Skin of body (tissue), 2 donors: ENCODE data around the gene LRRTM3. TPM values are rescaled to one million over a fixed set of nuclear protein-coding genes. Genes with fewer than 3 reads are reported as not detected.

Source experiments
- DNase-seq: peaks from one replicate; lab custom pipeline; 2025; lab: John Stamatoyannopoulos, UW
- total RNA-seq: library from RNA; depleted of rRNA; stranded (reverse); fragments of >200 nt; gene quantifications from one replicate; pipeline ENCODE4 v1.2.3, GENCODE V29; 2014

The LRRTM3 gene
- total RNA-seq, 1 donor from 2014 or later = 1.6 TPM

GRCh38 chr10:66931949-66932343 lies 6.1 kb downstream of the LRRTM3 start:
- DNase-seq = no peak

- no peak for DNase-seq
Observed at GRCh38 chr10:66934711-66935110, 8.9 kb downstream of the LRRTM3 start.

GRCh38 chr10:66940965-66941364 lies 15.1 kb downstream of the LRRTM3 start:
- DNase-seq = no peak

GRCh38 chr10:66941491-66941890 lies 15.7 kb downstream of the LRRTM3 start:
- no peak for DNase-seq

GRCh38 chr10:66942407-66942806 lies 16.6 kb downstream of the LRRTM3 start:
- DNase-seq = no peak

DNA sequence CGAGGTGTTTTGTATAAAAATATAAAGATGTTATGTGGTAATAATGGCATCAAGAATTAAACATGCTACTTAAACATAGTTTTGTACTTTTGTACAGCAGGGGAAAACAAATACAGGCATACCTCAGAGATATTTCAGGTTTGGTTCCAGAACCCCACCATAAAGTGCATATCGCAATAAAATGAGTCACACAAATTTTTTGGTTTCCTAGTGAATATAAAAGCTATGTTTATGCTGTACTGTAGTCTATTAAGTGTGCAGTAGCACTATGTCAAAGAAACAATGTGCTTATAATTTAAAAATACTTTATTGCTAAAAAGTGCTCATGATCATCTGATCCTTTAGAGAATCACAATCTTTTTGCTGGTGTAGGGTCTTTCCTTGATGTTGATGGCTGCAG lies 17.8 kb downstream of the LRRTM3 start:
- no peak for DNase-seq

- no peak for DNase-seq
Observed at GRCh38 chr10:66951896-66952295, 26.1 kb downstream of the LRRTM3 start.

DNA sequence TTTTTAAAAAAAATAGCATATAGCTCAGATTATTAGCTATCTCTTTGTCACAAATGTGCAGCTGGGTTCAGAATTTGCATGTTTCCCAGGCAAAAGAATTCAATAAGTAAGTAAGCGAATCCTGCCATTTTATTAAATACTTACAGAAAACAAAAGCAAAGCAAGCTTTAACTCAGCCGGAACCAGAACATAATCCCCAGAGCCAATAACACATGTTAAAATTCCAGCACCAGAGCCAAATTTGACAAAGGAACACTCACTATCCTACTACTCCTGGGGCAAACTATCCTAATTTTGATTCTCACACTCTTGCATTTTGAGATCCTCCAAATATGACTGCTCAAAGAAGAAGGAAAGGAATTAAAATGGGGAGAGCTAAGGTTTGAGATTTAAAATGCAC lies 32.6 kb downstream of the LRRTM3 start:
- peak; percentile 60 for DNase-seq

GRCh38 chr10:66964946-66965345 lies 39.1 kb downstream of the LRRTM3 start:
- no peak for DNase-seq

DNA sequence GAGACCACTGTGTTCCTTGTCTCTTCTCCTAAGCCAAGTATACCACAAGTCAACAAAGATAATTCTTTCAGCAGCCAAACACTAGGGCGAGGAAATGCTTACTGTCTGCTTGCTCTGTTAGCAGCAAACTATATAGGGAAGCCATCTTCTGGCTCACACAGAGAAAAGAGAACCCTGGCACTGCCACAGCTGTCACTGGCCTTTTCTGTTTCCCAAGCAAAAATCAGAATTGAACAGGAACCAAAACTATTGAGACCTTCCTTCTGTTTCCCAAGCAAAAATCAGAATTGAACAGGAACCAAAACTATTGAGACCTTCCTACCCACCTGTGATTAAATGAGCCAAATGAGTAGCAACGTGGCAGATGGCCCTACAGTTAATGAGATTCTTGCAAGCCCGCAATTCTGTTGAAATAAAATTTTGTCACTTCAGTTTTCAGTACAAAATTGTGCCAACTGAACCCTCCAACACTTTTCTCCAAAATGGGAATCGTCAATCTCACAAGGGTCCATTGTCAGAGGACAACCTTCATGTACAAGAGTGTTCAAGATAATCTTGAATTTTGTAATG lies 54.5 kb downstream of the LRRTM3 start:
- no peak for DNase-seq

DNA sequence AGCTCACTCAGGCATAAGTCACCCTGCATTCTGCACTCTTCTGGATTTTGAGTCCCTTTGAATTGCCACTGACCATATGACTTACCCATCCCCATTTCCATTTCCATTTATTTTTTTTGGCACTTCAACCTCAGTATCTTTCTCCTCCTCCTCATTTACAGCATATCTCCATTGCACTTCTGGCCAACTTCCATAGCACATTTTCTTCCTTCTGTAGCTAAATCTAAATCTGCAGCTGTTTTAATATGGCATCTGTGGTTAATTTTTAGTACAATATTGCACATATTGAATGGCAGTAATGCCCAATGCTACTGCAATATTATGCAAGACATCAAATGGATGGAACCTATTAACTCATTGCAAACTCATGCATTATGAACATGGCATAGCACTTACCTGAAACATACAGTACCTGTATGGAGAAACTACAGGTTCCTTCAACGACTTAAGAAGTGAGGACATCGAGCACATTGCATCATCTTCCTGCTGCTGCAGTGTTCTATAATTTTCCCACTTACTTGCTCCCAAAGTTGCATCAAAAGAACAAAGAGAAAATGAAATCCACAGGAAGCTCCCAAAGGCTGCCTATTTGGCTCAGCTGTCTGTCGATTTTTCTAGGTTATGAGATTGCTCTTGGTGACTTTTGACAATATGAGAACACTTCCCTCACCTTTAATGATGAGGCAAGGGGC lies 55.7 kb downstream of the LRRTM3 start:
- DNase-seq = no peak

GRCh38 chr10:66982053-66982420 lies 56.2 kb downstream of the LRRTM3 start:
- no peak for DNase-seq

GRCh38 chr10:66982792-66983474 lies 57.1 kb downstream of the LRRTM3 start:
- DNase-seq = no peak

DNA sequence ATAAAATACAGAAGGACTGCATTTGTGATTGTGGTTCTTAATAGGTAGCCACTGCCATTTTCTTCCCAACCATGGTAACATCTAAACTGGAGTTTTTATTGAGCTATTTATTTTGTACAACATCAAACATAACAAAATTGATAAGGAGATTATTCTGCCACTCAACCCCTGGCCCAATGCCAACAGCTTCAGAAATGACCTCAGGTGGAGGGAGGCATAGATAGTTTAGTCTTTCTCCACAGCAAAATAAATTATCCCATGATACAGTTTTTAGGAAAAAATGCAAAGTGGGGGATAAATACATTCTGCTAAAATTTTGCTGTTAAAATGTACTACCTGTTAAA lies 57.6 kb downstream of the LRRTM3 start:
- DNase-seq = no peak

DNA sequence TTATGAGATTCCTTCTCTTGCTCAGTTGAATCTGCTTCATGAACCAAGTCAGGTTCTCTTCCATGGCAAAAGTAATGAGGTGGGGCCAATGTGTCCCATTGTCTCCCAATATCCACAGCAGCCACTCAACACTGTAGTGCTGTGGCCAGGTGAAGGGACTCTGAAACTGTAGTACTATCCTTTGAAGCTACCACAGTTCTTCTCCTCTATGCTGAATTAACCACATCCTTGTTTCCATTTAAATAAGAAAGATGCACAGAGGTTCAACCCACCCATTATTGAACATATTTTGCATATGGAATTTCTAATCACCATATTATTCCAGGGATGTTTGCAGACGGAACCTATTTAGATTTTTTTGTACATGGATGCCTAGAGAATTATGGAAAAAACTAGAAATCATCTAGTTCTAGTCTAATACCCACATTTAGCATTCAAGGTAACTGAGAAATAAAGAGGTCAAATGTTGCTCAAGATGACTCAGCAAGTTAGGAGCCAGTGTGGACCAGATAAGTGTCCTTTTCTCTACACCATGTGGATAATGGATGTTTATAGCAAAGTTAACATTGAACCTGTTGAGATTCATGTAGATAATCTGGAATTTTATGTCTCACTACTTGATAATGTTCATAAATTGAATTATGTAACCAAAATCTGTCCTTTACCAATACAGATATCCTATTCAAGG lies 64.5 kb downstream of the LRRTM3 start:
- DNase-seq = no peak

GRCh38 chr10:66996996-66997395 lies 71.2 kb downstream of the LRRTM3 start:
- no peak for DNase-seq

- no peak for DNase-seq
Observed at GRCh38 chr10:66999762-67000545, 74.1 kb downstream of the LRRTM3 start.

DNA sequence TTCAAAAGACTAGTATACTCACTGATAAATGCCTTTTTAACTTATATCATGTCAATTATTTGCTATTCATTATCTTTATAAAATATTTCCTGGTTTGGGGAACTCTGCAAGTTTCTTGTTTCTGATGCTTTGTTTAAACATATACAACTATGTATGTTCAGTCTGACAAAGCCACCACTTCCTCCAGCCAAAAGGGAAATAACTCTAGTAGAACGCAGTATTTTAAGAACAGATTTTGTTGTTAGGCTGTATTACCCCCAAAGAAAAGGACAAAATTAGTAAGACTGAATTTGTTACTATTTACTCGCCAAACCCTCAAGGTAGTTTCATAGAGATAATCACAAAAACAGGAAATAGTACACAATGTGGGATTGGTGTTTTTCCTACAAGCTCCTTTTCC lies 78.9 kb downstream of the LRRTM3 start:
- no peak for DNase-seq

DNA sequence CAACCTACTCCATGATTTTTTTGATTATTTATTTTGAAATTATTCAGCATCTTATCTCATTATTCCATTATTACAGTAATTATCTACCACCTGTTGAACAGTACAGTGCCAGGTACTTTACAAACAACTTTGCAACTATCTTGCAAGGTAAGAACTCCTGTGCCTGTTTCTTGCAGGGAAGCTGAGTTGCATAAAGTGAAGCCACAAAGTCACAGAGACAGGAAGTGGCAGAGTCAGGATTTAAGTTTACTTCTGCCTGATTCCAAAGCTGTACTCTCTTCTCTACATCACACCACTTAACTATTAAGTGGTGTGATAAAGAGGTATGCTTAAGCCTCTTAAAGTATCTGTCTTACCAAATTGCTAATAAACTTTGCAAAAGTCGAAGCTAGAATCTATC lies 80.1 kb downstream of the LRRTM3 start:
- DNase-seq = no peak

GRCh38 chr10:67011480-67011879 lies 85.6 kb downstream of the LRRTM3 start:
- no peak for DNase-seq

- no peak for DNase-seq
Observed at GRCh38 chr10:67011981-67012380, 86.1 kb downstream of the LRRTM3 start.

DNA sequence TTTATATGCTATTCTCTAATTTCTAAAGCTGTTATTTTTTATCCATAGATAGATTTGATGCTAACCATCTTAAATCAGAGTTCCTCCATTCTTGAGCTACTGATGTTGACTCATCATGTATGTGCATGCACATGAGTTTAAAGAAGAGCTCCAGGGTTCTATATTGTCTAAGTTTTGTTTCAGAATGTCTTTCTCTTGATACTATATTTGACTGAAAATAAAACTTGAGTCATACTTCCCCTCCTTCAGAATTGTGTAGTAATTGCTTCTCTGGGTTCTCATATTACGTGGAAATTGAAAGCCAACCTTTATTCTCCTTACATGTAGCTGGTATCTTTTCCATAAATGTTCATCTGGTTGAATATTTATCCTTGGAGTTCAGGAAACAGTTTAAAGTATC lies 89.4 kb downstream of the LRRTM3 start:
- DNase-seq = no peak
